Activated T-helper 1 cell treated with anti-CD3 and anti-CD28 coated beads, Interleukin-2, amount 50 U/mL, for 16 hours (primary cell): Measurements from ENCODE around the gene PIP5K1B.

ENCODE experiments used
- DNase-seq, 2 donors: peaks; one replicate each; pipeline ENCODE4 v3.0.0-alpha.2; 2020; ENCODE audit warnings: low read depth in 1 of 2, low spot score in 1 of 2

The PIP5K1B gene

GRCh38 chr9:68707801-68708488 is 2.9 kb downstream of the PIP5K1B start:
- no peak for DNase-seq

- DNase-seq, result no peak
Measured at GRCh38 chr9:68708513-68708912, 3.5 kb downstream of the PIP5K1B start.

- no peak for DNase-seq
Measured at GRCh38 chr9:68709291-68710110, 4.5 kb downstream of the PIP5K1B start.

GRCh38 chr9:68710111-68710471 is 5.1 kb downstream of the PIP5K1B start:
- no peak for DNase-seq

- DNase-seq, result no peak
Measured at GRCh38 chr9:68711281-68711680, 6.2 kb downstream of the PIP5K1B start.

GRCh38 chr9:68711932-68712331 is 6.9 kb downstream of the PIP5K1B start:
- no peak for DNase-seq

- DNase-seq, result no peak
Measured at GRCh38 chr9:68714416-68715180, 9.6 kb downstream of the PIP5K1B start.

GRCh38 chr9:68715181-68715456 is 10.1 kb downstream of the PIP5K1B start:
- DNase-seq, result no peak

- no peak for DNase-seq
Measured at GRCh38 chr9:68717552-68718443, 12.8 kb downstream of the PIP5K1B start.

GRCh38 chr9:68719847-68720246 is 14.8 kb downstream of the PIP5K1B start:
- no peak for DNase-seq

GRCh38 chr9:68720656-68721313 is 15.7 kb downstream of the PIP5K1B start:
- DNase-seq, result no peak

GRCh38 chr9:68721666-68722330 is 16.8 kb downstream of the PIP5K1B start:
- DNase-seq, result no peak

- DNase-seq, result no peak
Measured at GRCh38 chr9:68725070-68725469, 20.0 kb downstream of the PIP5K1B start.

GRCh38 chr9:68726489-68726888 is 21.4 kb downstream of the PIP5K1B start:
- DNase-seq, result no peak

GRCh38 chr9:68727636-68728035 is 22.6 kb downstream of the PIP5K1B start:
- no peak for DNase-seq

- DNase-seq, result no peak
Measured at GRCh38 chr9:68728731-68729130, 23.7 kb downstream of the PIP5K1B start.

- no peak for DNase-seq
Measured at GRCh38 chr9:68730570-68731235, 25.7 kb downstream of the PIP5K1B start.

- no peak for DNase-seq
Measured at GRCh38 chr9:68731857-68732256, 26.8 kb downstream of the PIP5K1B start.

- no peak for DNase-seq
Measured at GRCh38 chr9:68732405-68733020, 27.5 kb downstream of the PIP5K1B start.
